ENCODE data around the gene FOXK1. TPM values are rescaled to one million over a fixed set of nuclear protein-coding genes. Genes with fewer than 3 reads are reported as not detected.

FOXK1 gene
- total RNA-seq, 4 donors from 2014 or later = 28.0 to 59.9 (median 34.2) TPM

GRCh38 chr7:4763091-4763793 is 81.1 kb downstream of the FOXK1 start:
- intact Hi-C loops (cut with DNase I; ENCODE audit: low total_unique reads) = no loop called here
- Histone ChIP-seq H3K27me3 (no peaks in the 10 kb centered on the region), H3K27ac (no peak overlapping the region), H3K9me3 (no peaks in the 10 kb centered on the region), H3K4me3 (no peak overlapping the region), H3K4me1 (peaks cover 0 to 15% (median 8%) of the 10 kb centered on the region in 4 donors), H3K36me3 (peaks cover 0 to 48% (median 20%) of the 10 kb centered on the region in 4 donors)
- no peak for DNase-seq
- TF ChIP-seq POLR2A (IDR thresholded peaks at IDR 0.05) (no peak), EP300 (IDR thresholded peaks at IDR 0.05; ENCODE audit: low read depth) (no peak), POLR2AphosphoS5 (IDR thresholded peaks at IDR 0.05) (no peak), CTCF (IDR thresholded peaks at IDR 0.05) (no peak)
- in situ Hi-C loops (cut with MboI; ENCODE audit: low pct_ligation_motif_present in 1 of 4, low pct_unique_long_range_greater_than_20kb in 1 of 4, low sequenced_read_pairs in 3 of 4) = loop anchor here in 2 of 4 donors (25.0 kb wide), 1 partner anchor 151 kb away; no protein-coding TSS in a partner anchor
- 94% methylated on average over 32 of the region's 32 CpGs; no CpG with 5 or more reads in 1 of the 2 donors for WGBS, 2 donors (ENCODE audit: low coverage in 1 of 2)

- Histone ChIP-seq H3K27me3 (no peaks in the 10 kb centered on the region), H3K27ac (no peak overlapping the region), H3K9me3 (no peaks in the 10 kb centered on the region), H3K4me3 (no peak overlapping the region), H3K4me1 (peaks cover 0 to 15% (median 8%) of the 10 kb centered on the region in 4 donors), H3K36me3 (peaks cover 0 to 45% (median 20%) of the 10 kb centered on the region in 4 donors)
- in situ Hi-C loops (cut with MboI; ENCODE audit: low pct_ligation_motif_present in 1 of 4, low pct_unique_long_range_greater_than_20kb in 1 of 4, low sequenced_read_pairs in 3 of 4) = loop anchor here in 2 of 4 donors (25.0 kb wide), 1 partner anchor 151 kb away; no protein-coding TSS in a partner anchor
- intact Hi-C loops (cut with DNase I; ENCODE audit: low total_unique reads) = no loop called here
- no peak for DNase-seq
- no peak for TF ChIP-seq POLR2A (IDR thresholded peaks at IDR 0.05)
- no peak for TF ChIP-seq CTCF (IDR thresholded peaks at IDR 0.05)
- WGBS, 2 donors (ENCODE audit: low coverage in 1 of 2) = 96 to 100% methylated on average over 4 to 21 of the region's 21 CpGs
Observed at GRCh38 chr7:4763794-4764185, 81.7 kb downstream of the FOXK1 start.

GRCh38 chr7:4764402-4765007 is 82.4 kb downstream of the FOXK1 start:
- TF ChIP-seq POLR2A (IDR thresholded peaks at IDR 0.05) (no peak), POLR2AphosphoS5 (IDR thresholded peaks at IDR 0.05) (peak in 1 of 3 donors; percentile 52), CTCF (IDR thresholded peaks at IDR 0.05) (no peak), EP300 (IDR thresholded peaks at IDR 0.05; ENCODE audit: low read depth) (no peak)
- Histone ChIP-seq H3K27ac (peak overlapping the region; percentile 82 to 94 (median 88)), H3K9me3 (no peaks in the 10 kb centered on the region), H3K4me1 (peaks cover 0 to 16% (median 8%) of the 10 kb centered on the region in 4 donors), H3K36me3 (peaks cover 0 to 39% (median 18%) of the 10 kb centered on the region in 4 donors), H3K27me3 (no peaks in the 10 kb centered on the region), H3K4me3 (no peak overlapping the region)
- no peak for DNase-seq
- intact Hi-C loops (cut with DNase I; ENCODE audit: low total_unique reads) = no loop called here
- 91 to 100% methylated on average over 2 to 35 of the region's 35 CpGs for WGBS, 2 donors (ENCODE audit: low coverage in 1 of 2)
- in situ Hi-C loops (cut with MboI; ENCODE audit: low pct_ligation_motif_present in 1 of 4, low pct_unique_long_range_greater_than_20kb in 1 of 4, low sequenced_read_pairs in 3 of 4) = loop anchor here in 2 of 4 donors (25.0 kb wide), 1 partner anchor 152 kb away; no protein-coding TSS in a partner anchor

DNA sequence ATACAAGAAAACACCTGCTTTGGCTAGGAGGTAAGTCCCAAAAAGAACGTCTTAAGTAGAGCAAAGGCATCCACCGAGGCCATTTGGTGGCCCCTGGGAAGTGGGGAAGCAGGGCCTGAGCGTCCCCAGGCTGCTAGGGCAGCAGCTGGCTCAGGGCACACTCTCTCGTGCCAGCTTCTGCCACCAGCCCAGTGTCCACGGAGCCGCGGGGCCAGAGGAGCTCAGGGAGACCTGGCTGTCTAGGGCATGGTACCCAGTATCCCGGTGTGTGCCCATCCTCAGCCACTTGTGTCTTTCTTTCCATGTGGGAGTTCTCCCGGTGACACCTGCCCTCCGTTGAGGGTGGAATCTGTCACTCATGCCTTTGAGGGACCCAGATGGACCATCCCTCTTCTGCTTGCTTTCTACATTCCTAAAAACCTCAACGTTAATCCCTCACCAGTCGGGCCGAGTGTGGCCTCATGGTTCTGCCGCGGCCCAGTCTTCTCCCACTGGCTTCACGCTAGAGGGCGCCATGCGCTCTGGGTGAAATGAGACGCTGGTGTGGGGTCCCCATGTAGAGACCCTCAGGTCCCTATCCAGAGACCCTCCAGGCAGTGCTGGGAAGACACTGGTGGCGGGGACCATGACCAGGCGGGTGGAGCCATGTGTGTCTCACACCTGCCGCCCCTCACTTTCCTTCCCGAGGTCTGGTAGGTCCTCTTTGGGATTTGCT is 83.8 kb downstream of the FOXK1 start:
- in situ Hi-C loops (cut with MboI; ENCODE audit: low pct_ligation_motif_present in 1 of 4, low pct_unique_long_range_greater_than_20kb in 1 of 4, low sequenced_read_pairs in 3 of 4) = loop anchor here in 2 of 4 donors (25.0 kb wide), 1 partner anchor 154 kb away; no protein-coding TSS in a partner anchor
- no peaks in the 10 kb centered on the region for H3K9me3 ChIP-seq
- H3K4me1 ChIP-seq = peaks cover 0 to 18% (median 8%) of the 10 kb centered on the region in 4 donors
- TF ChIP-seq CTCF (IDR thresholded peaks at IDR 0.05) (peak in 2 of 5 experiments; percentile 12 to 23), POLR2AphosphoS5 (IDR thresholded peaks at IDR 0.05) (no peak), POLR2A (IDR thresholded peaks at IDR 0.05) (no peak)
- no peak overlapping the region for H3K4me3 ChIP-seq
- peaks cover 0 to 29% (median 14%) of the 10 kb centered on the region in 4 donors for H3K36me3 ChIP-seq
- intact Hi-C loops (cut with DNase I; ENCODE audit: low total_unique reads) = no loop called here
- peak overlapping the region; percentile 82 to 94 (median 88) for H3K27ac ChIP-seq
- no peak for DNase-seq
- 77% methylated on average over 23 of the region's 23 CpGs; no CpG with 5 or more reads in 1 of the 2 donors for WGBS, 2 donors (ENCODE audit: low coverage in 1 of 2)
- no peaks in the 10 kb centered on the region for H3K27me3 ChIP-seq

Measured in transverse colon (tissue), 4 donors.